Activated naive CD4-positive, alpha-beta T cell treated with anti-CD3 and anti-CD28 coated beads, Interleukin-2, amount 50 U/mL, for 24 hours (primary cell): Measurements from ENCODE around the gene ANXA5.
"Not testable (repeated sequence)": the region's sequence is repeated elsewhere in the genome, so short reads cannot be mapped to it uniquely, and the experiment has no call there.

ENCODE experiments used
- H3K27ac Mint-ChIP-seq: one replicate; pipeline ENCODE4 v1.8.0; 2021; ENCODE audit warnings: mild to moderate bottlenecking, mixed read lengths
- H3K27me3 Mint-ChIP-seq: one replicate; pipeline ENCODE4 v1.8.0; 2021; ENCODE audit warnings: mixed read lengths
- H3K36me3 Mint-ChIP-seq: one replicate; pipeline ENCODE4 v1.8.0; 2021; ENCODE audit warnings: mixed read lengths
- H3K4me1 Mint-ChIP-seq: one replicate; pipeline ENCODE4 v1.8.0; 2021; ENCODE audit warnings: mixed read lengths
- H3K4me3 Mint-ChIP-seq: one replicate; pipeline ENCODE4 v1.8.0; 2021; ENCODE audit warnings: mild to moderate bottlenecking, mixed read lengths
- H3K9me3 Mint-ChIP-seq: one replicate; pipeline ENCODE4 v1.8.0; 2021; ENCODE audit warnings: mixed read lengths

ANXA5 gene

GRCh38 chr4:121674191-121674590 lies 22.6 kb downstream of the ANXA5 start:
- H3K4me3 Mint-ChIP-seq: no peak overlapping the region
- no peaks in the 10 kb centered on the region for H3K27me3 Mint-ChIP-seq
- peaks cover 8% of the 10 kb centered on the region for H3K36me3 Mint-ChIP-seq
- H3K4me1 Mint-ChIP-seq: no peaks in the 10 kb centered on the region
- no peaks in the 10 kb centered on the region for H3K9me3 Mint-ChIP-seq
- no peak overlapping the region for H3K27ac Mint-ChIP-seq

GRCh38 chr4:121669163-121669550 lies 27.6 kb downstream of the ANXA5 start:
- H3K27me3 Mint-ChIP-seq: no peaks in the 10 kb centered on the region
- no peak overlapping the region for H3K27ac Mint-ChIP-seq
- peaks cover 9% of the 10 kb centered on the region for H3K36me3 Mint-ChIP-seq
- H3K4me3 Mint-ChIP-seq: no peak overlapping the region
- no peaks in the 10 kb centered on the region for H3K9me3 Mint-ChIP-seq
- no peaks in the 10 kb centered on the region for H3K4me1 Mint-ChIP-seq

GRCh38 chr4:121668368-121669162 lies 28.2 kb downstream of the ANXA5 start:
- H3K27ac Mint-ChIP-seq: no peak overlapping the region
- no peak overlapping the region for H3K4me3 Mint-ChIP-seq
- no peaks in the 10 kb centered on the region for H3K27me3 Mint-ChIP-seq
- H3K9me3 Mint-ChIP-seq: no peaks in the 10 kb centered on the region
- no peaks in the 10 kb centered on the region for H3K4me1 Mint-ChIP-seq
- peaks cover 11% of the 10 kb centered on the region for H3K36me3 Mint-ChIP-seq

- Mint-ChIP-seq H3K9me3 (no peaks in the 10 kb centered on the region), H3K36me3 (peaks cover 6% of the 10 kb centered on the region), H3K27ac (no peak overlapping the region), H3K4me1 (no peaks in the 10 kb centered on the region), H3K4me3 (no peak overlapping the region), H3K27me3 (no peaks in the 10 kb centered on the region)
Observed at GRCh38 chr4:121666091-121666679, 30.6 kb downstream of the ANXA5 start.

- no peak overlapping the region for H3K4me3 Mint-ChIP-seq
- no peaks in the 10 kb centered on the region for H3K9me3 Mint-ChIP-seq
- no peak overlapping the region for H3K27ac Mint-ChIP-seq
- H3K4me1 Mint-ChIP-seq: no peaks in the 10 kb centered on the region
- no peaks in the 10 kb centered on the region for H3K27me3 Mint-ChIP-seq
- peaks cover 6% of the 10 kb centered on the region for H3K36me3 Mint-ChIP-seq
Observed at GRCh38 chr4:121665371-121665770, 31.4 kb downstream of the ANXA5 start.

GRCh38 chr4:121662225-121662624 lies 34.6 kb downstream of the ANXA5 start:
- Mint-ChIP-seq H3K27me3 (no peaks in the 10 kb centered on the region), H3K4me3 (no peak overlapping the region), H3K4me1 (no peaks in the 10 kb centered on the region), H3K9me3 (no peaks in the 10 kb centered on the region), H3K36me3 (peaks cover 2% of the 10 kb centered on the region), H3K27ac (no peak overlapping the region)

GRCh38 chr4:121660175-121660933 lies 36.4 kb downstream of the ANXA5 start:
- H3K27ac Mint-ChIP-seq, H3K4me1 Mint-ChIP-seq, H3K36me3 Mint-ChIP-seq, H3K9me3 Mint-ChIP-seq, H3K27me3 Mint-ChIP-seq, H3K4me3 Mint-ChIP-seq: not testable (repeated sequence)

GRCh38 chr4:121658125-121658524 lies 38.7 kb downstream of the ANXA5 start:
- peaks cover 8% of the 10 kb centered on the region for H3K27me3 Mint-ChIP-seq
- H3K4me3 Mint-ChIP-seq: no peak overlapping the region
- no peaks in the 10 kb centered on the region for H3K4me1 Mint-ChIP-seq
- H3K27ac Mint-ChIP-seq: no peak overlapping the region
- no peaks in the 10 kb centered on the region for H3K36me3 Mint-ChIP-seq
- H3K9me3 Mint-ChIP-seq: no peaks in the 10 kb centered on the region

GRCh38 chr4:121656269-121656641 lies 40.5 kb downstream of the ANXA5 start:
- Mint-ChIP-seq H3K4me3 (no peak overlapping the region), H3K27ac (no peak overlapping the region), H3K4me1 (no peaks in the 10 kb centered on the region), H3K9me3 (no peaks in the 10 kb centered on the region), H3K36me3 (no peaks in the 10 kb centered on the region), H3K27me3 (peaks cover 15% of the 10 kb centered on the region)

- Mint-ChIP-seq H3K9me3 (no peaks in the 10 kb centered on the region), H3K27me3 (peaks cover 17% of the 10 kb centered on the region), H3K4me1 (no peaks in the 10 kb centered on the region), H3K36me3 (no peaks in the 10 kb centered on the region), H3K27ac (no peak overlapping the region), H3K4me3 (no peak overlapping the region)
Observed at GRCh38 chr4:121655320-121656268, 41.2 kb downstream of the ANXA5 start.

- H3K4me3 Mint-ChIP-seq: no peak overlapping the region
- H3K4me1 Mint-ChIP-seq: no peaks in the 10 kb centered on the region
- no peaks in the 10 kb centered on the region for H3K9me3 Mint-ChIP-seq
- H3K27me3 Mint-ChIP-seq: peaks cover 19% of the 10 kb centered on the region
- H3K36me3 Mint-ChIP-seq: no peaks in the 10 kb centered on the region
- H3K27ac Mint-ChIP-seq: no peak overlapping the region
Observed at GRCh38 chr4:121654738-121655137, 42.0 kb downstream of the ANXA5 start.

- Mint-ChIP-seq H3K4me1 (no peaks in the 10 kb centered on the region), H3K36me3 (no peaks in the 10 kb centered on the region), H3K9me3 (no peaks in the 10 kb centered on the region), H3K27ac (no peak overlapping the region), H3K4me3 (no peak overlapping the region), H3K27me3 (peaks cover 21% of the 10 kb centered on the region)
Observed at GRCh38 chr4:121653986-121654385, 42.8 kb downstream of the ANXA5 start.

GRCh38 chr4:121653214-121653613 lies 43.6 kb downstream of the ANXA5 start:
- Mint-ChIP-seq H3K4me3 (no peak overlapping the region), H3K9me3 (no peaks in the 10 kb centered on the region), H3K27me3 (peaks cover 21% of the 10 kb centered on the region), H3K4me1 (no peaks in the 10 kb centered on the region), H3K36me3 (no peaks in the 10 kb centered on the region), H3K27ac (no peak overlapping the region)

GRCh38 chr4:121651597-121651996 lies 45.2 kb downstream of the ANXA5 start:
- H3K36me3 Mint-ChIP-seq: no peaks in the 10 kb centered on the region
- H3K27me3 Mint-ChIP-seq: peaks cover 24% of the 10 kb centered on the region
- H3K4me3 Mint-ChIP-seq: no peak overlapping the region

GRCh38 chr4:121650741-121651140 lies 46.0 kb downstream of the ANXA5 start:
- no peak overlapping the region for H3K27ac Mint-ChIP-seq
- H3K9me3 Mint-ChIP-seq: no peaks in the 10 kb centered on the region
- H3K4me3 Mint-ChIP-seq: no peak overlapping the region
- H3K4me1 Mint-ChIP-seq: no peaks in the 10 kb centered on the region
- no peaks in the 10 kb centered on the region for H3K36me3 Mint-ChIP-seq
- H3K27me3 Mint-ChIP-seq: peaks cover 24% of the 10 kb centered on the region

More at GRCh38 chr4:121651597-121651996, 45.2 kb downstream of the ANXA5 start:
- Mint-ChIP-seq H3K4me1 (no peaks in the 10 kb centered on the region), H3K9me3 (no peaks in the 10 kb centered on the region), H3K27ac (no peak overlapping the region)
